GM19035 (cell line): Measurements from ENCODE around the gene ZNF669.

Source experiments
- ATAC-seq: cut with Tn5 transposase; IDR thresholded peaks from one replicate; pipeline ENCODE4 v1.9.1; 2021; ENCODE audit not compliant: unreplicated experiment

The ZNF669 gene

DNA sequence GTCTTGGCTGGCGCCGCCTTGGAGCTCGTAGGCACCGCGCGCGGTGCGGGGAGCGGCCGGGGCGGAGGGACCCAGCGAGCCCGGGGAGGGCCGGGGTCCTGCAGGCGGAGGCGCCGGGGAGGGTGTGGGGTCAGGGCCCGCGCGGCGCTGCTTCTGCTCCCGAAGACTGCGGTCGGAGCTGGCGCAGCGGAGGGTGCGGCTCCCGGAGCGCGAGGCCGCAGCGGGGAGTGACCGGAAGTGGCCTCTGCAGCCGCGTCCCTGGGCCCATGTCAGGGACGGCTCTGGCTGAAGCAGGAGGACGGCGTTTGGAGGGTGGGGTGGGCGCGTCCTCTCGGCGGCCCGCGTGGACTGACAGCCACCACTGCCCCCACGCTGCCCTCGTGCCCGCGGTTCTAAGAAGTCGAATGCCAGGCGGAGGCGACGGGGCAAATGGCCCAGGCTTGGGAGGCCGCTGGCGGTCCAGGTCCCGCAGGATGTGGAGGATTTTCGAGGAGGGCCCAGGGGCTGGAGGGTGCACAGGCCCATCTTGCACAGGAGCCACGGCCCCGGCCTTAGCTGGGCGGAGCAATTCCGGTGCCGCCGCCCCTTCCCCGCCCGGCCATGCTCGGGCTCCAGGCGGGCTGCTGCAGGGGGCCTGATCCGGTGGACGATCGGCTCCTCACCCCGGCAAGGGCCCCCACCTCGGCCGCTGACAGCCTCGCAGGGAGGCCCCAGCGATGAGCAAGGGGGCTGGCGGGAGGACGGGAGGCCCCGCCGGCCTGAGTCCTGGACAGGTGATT, 7.7 kb upstream of the ZNF669 start:
- no peak for ATAC-seq

DNA sequence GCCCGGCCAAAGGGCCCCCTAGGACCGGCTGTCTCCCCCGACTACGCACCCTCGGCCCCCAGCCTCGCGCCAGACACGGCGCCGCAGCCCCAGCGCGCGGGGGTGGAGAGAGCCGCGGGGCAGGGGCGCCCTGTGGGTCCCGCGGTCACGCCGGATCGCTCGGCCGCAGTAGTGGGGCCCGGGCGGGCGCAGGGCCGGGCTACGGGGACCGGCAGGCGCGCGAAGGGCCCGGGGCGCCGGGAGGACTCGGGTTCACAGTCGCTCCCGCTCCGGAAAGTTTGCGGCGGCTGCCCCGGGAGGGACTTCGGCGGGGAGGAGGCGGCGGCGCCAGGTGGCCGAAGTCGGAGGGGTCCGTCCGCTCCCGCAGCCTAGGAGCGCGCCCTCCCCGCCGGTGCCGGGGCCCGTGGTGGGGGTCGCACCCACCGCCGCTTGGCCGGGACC, 7.1 kb upstream of the ZNF669 start:
- no peak for ATAC-seq

GRCh38 chr1:247110627-247111258, 6.6 kb upstream of the ZNF669 start:
- ATAC-seq: no peak

- ATAC-seq: no peak
These were observed 3.5 kb upstream of the ZNF669 start for GRCh38 chr1:247107694-247108093.

DNA sequence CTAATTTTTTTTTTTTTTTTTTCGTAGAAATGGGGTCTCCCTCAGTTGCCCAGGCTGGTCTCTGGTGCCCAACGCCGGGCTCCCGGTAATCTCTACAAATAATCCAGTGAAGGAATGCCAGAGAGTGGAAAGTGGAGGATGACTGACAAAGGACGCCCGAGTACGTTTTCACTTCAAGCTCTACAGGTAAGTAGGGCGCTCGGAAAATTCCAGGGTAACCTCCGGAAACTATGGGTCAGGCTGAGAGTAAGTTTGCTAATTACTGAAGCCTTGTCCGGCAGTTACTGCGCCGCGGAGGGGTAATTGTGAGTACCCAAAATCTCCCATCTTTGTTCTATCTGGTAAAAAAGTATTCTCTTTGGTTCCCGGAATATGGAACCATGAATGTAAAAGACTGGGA, 1.8 kb upstream of the ZNF669 start:
- ATAC-seq: no peak

DNA sequence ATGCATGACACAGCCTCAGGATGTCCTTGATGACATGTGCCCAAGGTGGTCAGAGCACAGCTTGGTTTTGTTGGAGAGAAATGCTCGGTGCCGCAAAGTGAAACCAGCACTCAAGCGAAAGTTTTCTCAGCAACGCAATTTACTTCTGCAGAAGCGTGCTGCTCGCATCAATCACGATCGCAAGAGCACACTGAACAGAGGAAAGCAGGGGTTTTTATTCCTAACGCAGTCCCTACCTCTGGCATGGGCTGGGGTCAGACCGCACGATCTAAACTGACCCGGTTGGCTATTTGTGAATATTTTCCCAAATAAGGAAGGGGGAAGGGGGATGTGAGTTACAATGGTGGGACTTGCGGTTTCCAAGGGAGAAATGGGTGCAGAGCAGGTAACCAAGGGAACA, 809 bp upstream of the ZNF669 start:
- no peak for ATAC-seq

DNA sequence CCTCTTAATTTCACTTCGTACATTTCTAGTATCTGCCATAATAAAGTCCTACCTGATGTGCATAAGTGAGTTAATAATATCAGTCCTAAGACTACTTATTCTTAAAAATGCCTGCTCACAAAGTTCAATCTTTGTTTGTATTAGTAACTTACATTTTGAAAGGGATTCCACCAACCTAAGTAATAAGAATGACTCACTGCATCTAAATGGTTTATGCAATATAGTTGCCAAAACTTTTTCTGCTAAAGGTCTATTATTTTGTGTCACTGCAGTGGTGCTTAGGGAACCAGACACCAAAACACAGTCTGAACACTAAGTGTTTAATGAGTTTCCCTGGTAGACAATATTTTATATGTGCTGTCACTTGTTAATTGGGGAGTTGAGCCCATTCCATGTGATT, 1.8 kb downstream of the ZNF669 start:
- ATAC-seq: no peak

DNA sequence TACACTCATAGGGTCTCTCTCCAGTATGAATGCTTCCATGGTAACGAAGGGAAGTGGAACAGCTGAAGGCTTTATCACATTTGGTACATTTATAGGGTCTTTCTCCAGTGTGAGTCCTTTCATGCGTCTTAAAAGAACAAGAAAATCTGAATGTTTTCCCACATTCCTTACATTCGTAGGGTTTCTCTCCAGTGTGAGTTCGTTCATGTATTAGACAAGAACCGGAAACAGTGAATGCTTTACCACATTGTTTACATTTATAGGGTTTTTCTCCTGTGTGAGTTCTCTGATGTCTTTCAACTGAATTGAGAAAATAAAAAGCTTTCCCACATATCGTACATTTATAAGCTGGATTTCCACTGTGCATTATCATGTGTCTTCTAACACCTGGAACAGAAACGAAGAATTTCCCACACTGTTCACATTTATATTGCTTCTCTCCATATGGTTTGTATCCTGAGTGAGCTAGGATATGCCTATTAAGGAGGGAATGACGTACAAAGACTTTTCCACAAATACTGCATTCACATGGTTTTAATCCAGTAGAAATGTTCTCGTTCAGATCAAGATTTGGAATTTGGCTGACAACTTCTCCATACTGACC, 3.4 kb downstream of the ZNF669 start:
- no peak for ATAC-seq

GRCh38 chr1:247096958-247097357, 7.2 kb downstream of the ZNF669 start:
- ATAC-seq: no peak

DNA sequence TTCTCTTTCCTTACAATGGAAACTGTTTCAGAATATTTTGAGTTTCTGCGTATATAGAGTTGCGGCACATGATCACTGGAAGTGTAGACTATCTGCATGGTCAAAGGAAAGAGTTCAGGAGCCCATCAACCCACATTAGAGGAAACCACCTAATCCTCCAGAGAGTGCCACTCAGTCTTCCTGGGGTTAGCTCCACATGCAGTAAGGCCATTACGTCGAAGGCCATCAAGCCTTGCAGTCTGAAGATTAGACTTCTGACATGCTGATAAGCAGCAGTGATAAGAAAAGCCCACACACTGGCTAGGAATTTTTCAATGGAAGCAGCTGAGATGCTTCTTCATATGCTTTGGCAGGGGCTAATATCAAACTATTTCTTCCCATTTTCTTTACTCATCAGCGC, 7.6 kb downstream of the ZNF669 start:
- no peak for ATAC-seq

GRCh38 chr1:247096112-247096511, 8.0 kb downstream of the ZNF669 start:
- ATAC-seq: no peak

- ATAC-seq: no peak
These were observed 13.7 kb downstream of the ZNF669 start for GRCh38 chr1:247090455-247090854.

DNA sequence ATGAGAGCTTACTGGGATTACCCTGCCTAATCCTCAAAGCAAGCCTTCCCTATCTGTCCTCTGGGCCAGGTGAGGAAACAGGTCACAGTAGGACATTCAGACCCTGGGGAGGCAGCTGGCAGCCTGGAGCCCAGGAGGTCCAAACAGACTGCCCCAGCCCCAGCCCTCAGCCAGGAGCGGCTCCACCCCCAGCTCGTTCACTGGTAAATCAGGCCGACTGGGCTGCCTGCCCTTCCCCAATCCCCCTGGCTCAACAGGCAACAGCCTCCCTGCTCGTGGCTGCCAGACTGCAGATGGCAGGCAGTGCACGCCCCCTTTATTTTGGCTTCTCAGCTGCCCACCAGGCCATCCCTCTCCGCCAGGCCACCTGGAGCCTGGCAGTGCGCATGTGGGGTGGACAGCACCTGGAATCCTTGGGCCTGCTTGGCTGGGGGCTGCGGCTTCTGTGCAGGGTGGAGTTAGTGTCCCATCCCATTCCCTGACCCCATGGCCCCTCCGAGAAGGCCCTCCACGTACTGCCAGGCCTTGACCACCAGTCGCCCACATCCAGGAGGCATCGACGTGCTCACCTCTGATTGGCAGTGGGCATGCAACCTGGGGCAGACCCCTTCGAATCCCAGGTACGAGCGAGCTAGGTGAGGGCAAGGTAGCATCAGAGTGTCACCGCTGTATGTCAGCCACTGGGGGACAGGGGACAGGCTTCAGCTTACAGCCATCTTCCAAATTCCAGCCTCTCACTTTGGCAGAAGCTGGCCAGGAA, 14.4 kb downstream of the ZNF669 start:
- ATAC-seq: no peak

GRCh38 chr1:247088967-247089366, 15.2 kb downstream of the ZNF669 start:
- ATAC-seq: no peak

GRCh38 chr1:247087256-247087655, 16.9 kb downstream of the ZNF669 start:
- ATAC-seq: no peak

DNA sequence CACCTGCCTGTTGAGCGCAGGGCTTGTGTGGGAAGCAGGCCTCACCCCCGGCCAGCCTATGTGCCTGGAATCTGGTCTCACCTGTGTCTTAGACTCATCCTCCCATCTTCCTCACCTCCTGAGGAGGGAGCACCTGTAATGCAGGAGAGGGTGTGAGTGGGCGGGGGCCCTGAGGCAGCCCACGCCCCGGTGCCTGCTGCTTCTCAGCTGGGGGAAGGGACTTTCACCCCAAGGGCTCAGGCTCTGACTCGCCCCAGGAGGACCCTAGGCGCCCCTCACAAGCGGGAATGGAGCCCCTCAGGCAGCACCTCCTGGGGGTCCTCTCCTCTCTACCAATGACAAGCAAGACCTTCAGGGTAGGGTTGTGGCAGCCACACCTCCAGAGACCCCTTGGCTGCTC, 18.8 kb downstream of the ZNF669 start:
- no peak for ATAC-seq

- ATAC-seq: no peak
These were observed 19.4 kb downstream of the ZNF669 start for GRCh38 chr1:247084771-247085170.

DNA sequence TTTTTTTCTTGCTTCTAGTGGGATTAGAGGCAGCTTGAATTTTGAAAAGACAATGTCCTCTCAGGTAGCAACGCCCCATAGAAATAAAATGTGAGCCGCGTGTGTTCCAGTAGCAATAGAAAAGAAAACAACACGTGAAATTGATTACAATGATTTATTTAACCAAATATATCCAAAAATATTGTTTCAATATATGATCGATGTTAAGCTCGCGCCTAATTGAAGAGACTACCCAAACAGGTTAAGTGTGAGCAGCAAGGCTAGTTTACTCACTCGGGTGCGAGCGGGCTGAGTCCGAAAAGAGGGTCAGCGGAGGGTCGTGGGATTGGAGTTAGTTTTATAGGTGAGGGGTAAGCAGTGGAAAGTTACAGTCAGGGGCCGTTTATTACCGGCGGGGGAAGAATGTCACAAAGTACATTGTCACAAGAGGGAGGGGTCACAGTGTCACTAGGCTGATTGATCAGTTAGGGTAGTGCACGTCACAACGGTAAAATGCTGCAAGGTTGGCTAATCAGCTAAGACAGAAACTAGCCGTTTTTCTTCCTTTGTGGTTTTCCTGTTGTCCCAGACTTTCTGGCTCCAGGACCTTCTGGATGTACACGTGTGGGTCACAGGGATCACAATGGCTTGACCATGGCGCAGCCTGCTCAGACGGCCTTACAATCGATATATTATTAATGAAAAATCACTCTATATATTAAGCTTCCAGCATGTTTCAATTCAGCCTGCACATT, 24.8 kb downstream of the ZNF669 start:
- ATAC-seq: no peak

- ATAC-seq: peak; percentile 99
These were observed 25.7 kb downstream of the ZNF669 start, which contains the start of gene ZNF670 for GRCh38 chr1:247078258-247079140. Gene ZNF670 (minus strand): TSS chr1:247078811. CDS start chr1:247078596, 215 bp downstream.

GRCh38 chr1:247077876-247078257, 26.3 kb downstream of the ZNF669 start:
- no peak for ATAC-seq
